Measurements from ENCODE around the gene MYH1. TPM values are rescaled to one million over a fixed set of nuclear protein-coding genes. Genes with fewer than 3 reads are reported as not detected.
"Not testable (repeated sequence)": the region's sequence is repeated elsewhere in the genome, so short reads cannot be mapped to it uniquely, and the experiment has no call there.

The MYH1 gene
- total RNA-seq, 3 donors from 2014 or later (not counting 1 experiment from before 2014, with no cell fraction given) = not detected

DNA sequence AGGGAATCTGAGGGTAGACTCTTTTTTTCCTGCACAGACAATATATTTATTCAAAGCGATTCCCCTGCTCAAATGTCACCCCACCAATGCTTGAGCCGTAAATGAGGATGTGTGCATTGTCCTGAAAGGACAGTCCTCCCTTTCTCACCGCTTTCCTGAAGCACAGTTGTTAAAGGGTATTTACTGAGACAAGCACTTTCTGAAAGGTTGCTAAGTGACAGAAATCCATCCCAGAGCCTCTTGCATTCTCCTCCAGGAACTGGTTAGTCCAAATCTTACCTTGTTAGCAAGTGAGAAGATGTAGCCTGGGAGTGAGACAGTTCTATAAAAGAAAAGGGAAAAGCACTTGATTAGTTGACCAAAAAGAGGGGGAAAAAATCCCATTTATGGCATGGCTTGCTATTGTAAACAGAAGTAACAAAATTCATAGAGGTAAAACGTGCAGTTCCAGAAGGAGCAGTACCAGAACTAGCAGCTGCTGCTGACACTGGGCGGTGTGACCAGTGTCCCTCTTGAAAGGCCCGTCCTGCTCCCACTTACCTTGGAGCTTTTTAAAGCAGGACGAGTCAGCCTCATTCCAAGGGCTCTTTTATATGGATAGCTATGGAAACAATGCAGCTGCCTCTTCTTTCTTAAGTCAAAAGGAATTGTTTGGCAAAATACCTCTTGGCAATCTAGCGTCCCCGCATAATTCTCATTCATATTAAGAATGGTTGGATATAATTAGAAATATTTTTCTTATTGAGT, 30.9 kb upstream of the MYH1 start, which contains the start of gene MYH2:
TSS of gene MYH2 (minus strand) at position 563 of the 747 bp plus-strand sequence. CDS start 1,738 bp downstream, outside the sequence.
- 58% methylated on average over 9 of the region's 9 CpGs for WGBS (ENCODE audit: insufficient coverage)
- intact Hi-C loops (cut with micrococcal nuclease) = no loop called here
- Mint-ChIP-seq H3K27me3 (ENCODE audit: low read depth in 2 of 2) (peaks cover 8 to 28% of the 10 kb centered on the region in 2 donors), H3K9me3 (no peaks in the 10 kb centered on the region), H3K27ac (no peak within 1 kb of the TSS), H3K4me3 (no peak within 1 kb of the TSS), H3K4me1 (no peaks in the 10 kb centered on the region), H3K36me3 (no peaks in the 10 kb centered on the region)
- no peaks in the 10 kb centered on the region for H3K9me3 ChIP-seq (ENCODE audit: control insufficient read depth, insufficient read depth, low read length)
- H3K36me3 ChIP-seq (ENCODE audit: control insufficient read depth, insufficient read depth, low read length) = no peaks in the 10 kb centered on the region
- no peaks in the 10 kb centered on the region for H3K27me3 ChIP-seq (ENCODE audit: control insufficient read depth, insufficient read depth, low read length)
- no peak within 1 kb of the TSS for H3K27ac ChIP-seq (ENCODE audit: low read length)
- TF ChIP-seq, protein P1, sequence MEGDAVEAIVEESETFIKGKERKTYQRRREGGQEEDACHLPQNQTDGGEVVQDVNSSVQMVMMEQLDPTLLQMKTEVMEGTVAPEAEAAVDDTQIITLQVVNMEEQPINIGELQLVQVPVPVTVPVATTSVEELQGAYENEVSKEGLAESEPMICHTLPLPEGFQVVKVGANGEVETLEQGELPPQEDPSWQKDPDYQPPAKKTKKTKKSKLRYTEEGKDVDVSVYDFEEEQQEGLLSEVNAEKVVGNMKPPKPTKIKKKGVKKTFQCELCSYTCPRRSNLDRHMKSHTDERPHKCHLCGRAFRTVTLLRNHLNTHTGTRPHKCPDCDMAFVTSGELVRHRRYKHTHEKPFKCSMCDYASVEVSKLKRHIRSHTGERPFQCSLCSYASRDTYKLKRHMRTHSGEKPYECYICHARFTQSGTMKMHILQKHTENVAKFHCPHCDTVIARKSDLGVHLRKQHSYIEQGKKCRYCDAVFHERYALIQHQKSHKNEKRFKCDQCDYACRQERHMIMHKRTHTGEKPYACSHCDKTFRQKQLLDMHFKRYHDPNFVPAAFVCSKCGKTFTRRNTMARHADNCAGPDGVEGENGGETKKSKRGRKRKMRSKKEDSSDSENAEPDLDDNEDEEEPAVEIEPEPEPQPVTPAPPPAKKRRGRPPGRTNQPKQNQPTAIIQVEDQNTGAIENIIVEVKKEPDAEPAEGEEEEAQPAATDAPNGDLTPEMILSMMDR (IDR thresholded peaks at IDR 0.05) = no peak
- DNase-seq (no peak), ATAC-seq (no peak)
- no peak within 1 kb of the TSS for H3K4me3 ChIP-seq (ENCODE audit: low read length)
- no peaks in the 10 kb centered on the region for H3K4me1 ChIP-seq (ENCODE audit: control insufficient read depth, insufficient read depth, low read length)

DNA sequence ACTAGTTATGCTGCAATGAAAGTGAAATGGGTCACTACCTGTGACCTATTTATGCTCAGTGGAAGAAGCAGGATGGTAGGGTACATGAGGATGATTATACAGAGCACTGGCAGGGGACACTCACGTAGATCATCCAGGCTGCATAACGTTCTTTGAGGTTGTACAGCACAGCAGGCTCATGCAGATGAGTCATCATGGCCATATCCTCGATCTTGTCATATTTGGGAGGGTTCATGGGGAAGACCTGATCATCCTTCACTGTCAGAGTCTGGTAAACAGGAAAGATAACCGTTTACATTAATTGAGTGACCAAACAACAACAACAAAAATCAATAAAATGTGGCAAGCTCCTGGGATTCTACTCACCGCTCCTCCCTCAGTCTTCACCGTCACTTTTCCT, 29.0 kb upstream of the MYH1 start:
- ATAC-seq (no peak), DNase-seq (no peak)
- Histone ChIP-seq H3K36me3 (ENCODE audit: control insufficient read depth, insufficient read depth, low read length) (no peaks in the 10 kb centered on the region), H3K4me1 (ENCODE audit: control insufficient read depth, insufficient read depth, low read length) (no peaks in the 10 kb centered on the region), H3K27me3 (ENCODE audit: control insufficient read depth, insufficient read depth, low read length) (no peaks in the 10 kb centered on the region), H3K27ac (ENCODE audit: low read length) (no peak overlapping the region), H3K9me3 (ENCODE audit: control insufficient read depth, insufficient read depth, low read length) (no peaks in the 10 kb centered on the region), H3K4me3 (ENCODE audit: low read length) (no peak overlapping the region)
- H3K4me1 Mint-ChIP-seq = no peaks in the 10 kb centered on the region
- intact Hi-C loops (cut with micrococcal nuclease) = no loop called here
- peaks cover 8 to 28% of the 10 kb centered on the region in 2 donors for H3K27me3 Mint-ChIP-seq (ENCODE audit: low read depth in 2 of 2)
- H3K4me3 Mint-ChIP-seq = no peak overlapping the region
- H3K36me3 Mint-ChIP-seq = no peaks in the 10 kb centered on the region
- peaks cover 0 to 2% of the 10 kb centered on the region in 2 donors for H3K9me3 Mint-ChIP-seq
- TF ChIP-seq, protein P1 (IDR thresholded peaks at IDR 0.05) = no peak
- WGBS (ENCODE audit: insufficient coverage) = 85% methylated on average over 6 of the region's 6 CpGs
- no peak overlapping the region for H3K27ac Mint-ChIP-seq

DNA sequence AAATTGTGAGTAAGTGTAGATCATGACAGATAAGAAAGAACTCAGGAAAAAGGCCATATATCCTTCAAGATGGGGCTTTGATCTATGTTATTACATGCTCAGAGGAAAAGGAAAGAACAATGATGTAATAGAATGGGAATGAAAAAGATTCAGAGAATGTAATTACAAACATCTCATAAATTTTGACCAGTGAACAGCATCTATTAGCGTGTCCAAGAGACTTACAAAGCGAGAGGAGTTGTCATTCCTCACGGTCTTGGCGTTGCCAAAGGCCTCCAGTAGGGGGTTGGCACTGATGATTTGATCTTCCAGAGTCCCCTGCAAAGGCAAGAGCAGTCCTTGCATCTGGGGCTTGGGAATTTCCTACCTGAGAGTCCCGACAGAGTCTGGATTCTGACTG, 25.1 kb upstream of the MYH1 start:
- H3K4me3 Mint-ChIP-seq; H3K4me1 Mint-ChIP-seq; H3K9me3 Mint-ChIP-seq; H3K36me3 Mint-ChIP-seq; DNase-seq; H3K4me3 ChIP-seq (ENCODE audit: low read length); H3K27ac Mint-ChIP-seq; H3K36me3 ChIP-seq (ENCODE audit: control insufficient read depth, insufficient read depth, low read length); H3K27ac ChIP-seq (ENCODE audit: low read length); intact Hi-C loops (cut with micrococcal nuclease); H3K27me3 Mint-ChIP-seq (ENCODE audit: low read depth in 2 of 2); H3K27me3 ChIP-seq (ENCODE audit: control insufficient read depth, insufficient read depth, low read length); ATAC-seq; H3K9me3 ChIP-seq (ENCODE audit: control insufficient read depth, insufficient read depth, low read length); H3K4me1 ChIP-seq (ENCODE audit: control insufficient read depth, insufficient read depth, low read length): not testable (repeated sequence)
- 72% methylated on average over 5 of the region's 5 CpGs for WGBS (ENCODE audit: insufficient coverage)

DNA sequence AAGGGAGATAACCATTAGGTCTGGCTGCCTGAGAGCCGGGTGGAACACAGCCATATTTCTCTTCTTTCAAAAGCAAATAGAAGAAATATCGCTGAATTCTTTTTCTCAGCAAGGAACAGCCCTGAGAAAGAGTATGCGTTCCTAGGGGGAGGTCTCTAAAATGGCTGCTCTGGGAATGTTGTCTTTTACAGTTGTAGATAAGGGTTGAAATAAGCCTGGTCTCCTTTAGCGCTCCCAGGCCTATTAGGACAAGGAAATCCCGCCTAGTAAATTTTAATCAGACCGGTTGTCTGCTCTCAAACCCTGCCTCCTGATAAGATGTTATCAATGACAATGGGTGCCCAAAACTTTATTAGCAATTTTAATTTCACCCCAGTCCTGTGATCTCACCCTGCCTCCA, 22.8 kb upstream of the MYH1 start:
- intact Hi-C loops (cut with micrococcal nuclease); H3K36me3 ChIP-seq (ENCODE audit: control insufficient read depth, insufficient read depth, low read length); H3K27ac ChIP-seq (ENCODE audit: low read length); H3K27me3 ChIP-seq (ENCODE audit: control insufficient read depth, insufficient read depth, low read length); H3K27ac Mint-ChIP-seq; H3K4me1 Mint-ChIP-seq; ATAC-seq; H3K9me3 ChIP-seq (ENCODE audit: control insufficient read depth, insufficient read depth, low read length); H3K4me3 Mint-ChIP-seq; H3K4me1 ChIP-seq (ENCODE audit: control insufficient read depth, insufficient read depth, low read length); H3K9me3 Mint-ChIP-seq; H3K36me3 Mint-ChIP-seq; H3K27me3 Mint-ChIP-seq (ENCODE audit: low read depth in 2 of 2); DNase-seq; H3K4me3 ChIP-seq (ENCODE audit: low read length): not testable (repeated sequence)
- WGBS (ENCODE audit: insufficient coverage) = 96% methylated on average over 4 of the region's 6 CpGs

Data from natural killer cell (primary cell).